Embryonic facial prominence (tissue), 1 donor: ENCODE data around the gene SH2B3.
"Not testable (repeated sequence)": the region's sequence is repeated elsewhere in the genome, so short reads cannot be mapped to it uniquely, and the experiment has no call there.

Source experiments
- DNase-seq: peaks from one replicate; pipeline ENCODE4 v3.0.0-alpha.2; 2016; ENCODE audit errors: extremely low spot score

The SH2B3 gene

DNA sequence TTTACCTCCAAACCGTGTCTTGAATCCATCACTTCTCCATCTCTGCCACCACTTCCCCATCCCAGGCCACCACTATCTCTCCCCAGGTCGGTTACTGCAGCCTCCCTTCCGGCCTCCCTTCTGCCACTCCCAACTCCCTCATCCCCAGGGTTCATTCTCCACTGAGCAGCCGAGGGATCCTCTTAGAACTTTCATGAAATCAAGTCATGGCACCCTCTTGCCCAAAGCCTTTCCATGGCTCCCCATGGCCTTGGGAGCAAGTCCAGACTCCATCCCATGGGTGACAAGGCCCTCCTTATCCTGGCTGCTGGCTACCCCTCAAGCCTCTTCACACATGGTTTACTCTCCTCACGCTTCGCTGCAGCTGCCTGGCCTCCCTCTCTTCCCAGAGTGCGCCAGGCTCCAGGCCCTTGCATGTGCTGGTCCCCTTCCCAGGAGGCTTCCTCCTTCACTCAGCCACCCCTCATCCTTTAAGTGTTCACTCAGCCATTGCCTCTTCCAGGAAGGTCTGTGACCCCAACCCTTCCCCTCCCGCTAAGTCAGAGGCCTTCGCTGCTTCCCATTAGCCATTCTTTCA is 17.9 kb upstream of the SH2B3 start:
- DNase-seq = no peak

DNA sequence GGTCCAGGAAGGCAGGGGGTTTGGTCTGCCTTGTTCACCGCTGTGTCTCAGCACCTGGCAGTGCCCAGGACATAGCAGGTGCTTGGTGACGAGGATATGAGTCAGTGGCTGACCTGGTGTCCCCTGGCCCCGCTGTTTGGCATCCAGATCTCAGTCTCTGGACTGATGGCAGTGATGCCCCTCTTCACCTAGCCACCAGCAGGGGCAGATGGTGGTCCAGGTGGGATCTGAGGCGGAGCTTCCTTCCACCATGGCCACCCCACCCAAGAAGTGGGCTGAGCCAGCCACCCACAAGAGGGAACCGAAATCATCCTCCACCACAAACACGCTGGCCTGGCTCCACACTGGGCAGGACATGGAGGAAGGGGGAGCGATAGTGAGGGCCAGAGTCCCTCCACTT is 16.1 kb upstream of the SH2B3 start:
- no peak for DNase-seq

DNA sequence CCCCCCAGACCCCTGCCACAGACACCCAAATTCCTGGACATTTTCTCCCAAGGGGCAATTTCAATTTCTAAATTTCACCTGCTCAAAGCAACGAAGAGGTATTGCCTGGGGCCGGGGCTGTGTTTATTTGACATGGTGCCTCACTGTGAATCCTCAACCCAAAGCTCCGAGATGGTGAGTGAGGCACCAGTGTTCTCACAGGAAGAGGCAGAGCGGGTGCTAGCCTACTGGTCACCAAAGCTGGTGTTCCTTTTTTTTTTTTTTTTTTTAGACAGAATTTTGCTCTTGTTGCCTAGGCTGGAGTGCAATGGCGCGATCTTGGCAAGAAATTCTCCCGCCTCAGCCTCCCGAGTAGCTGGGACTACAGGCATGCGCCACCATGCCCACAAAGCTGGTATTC is 14.8 kb upstream of the SH2B3 start:
- DNase-seq = no peak

- no peak for DNase-seq
Measured at GRCh38 chr12:111393700-111394300, 11.9 kb upstream of the SH2B3 start.

DNA sequence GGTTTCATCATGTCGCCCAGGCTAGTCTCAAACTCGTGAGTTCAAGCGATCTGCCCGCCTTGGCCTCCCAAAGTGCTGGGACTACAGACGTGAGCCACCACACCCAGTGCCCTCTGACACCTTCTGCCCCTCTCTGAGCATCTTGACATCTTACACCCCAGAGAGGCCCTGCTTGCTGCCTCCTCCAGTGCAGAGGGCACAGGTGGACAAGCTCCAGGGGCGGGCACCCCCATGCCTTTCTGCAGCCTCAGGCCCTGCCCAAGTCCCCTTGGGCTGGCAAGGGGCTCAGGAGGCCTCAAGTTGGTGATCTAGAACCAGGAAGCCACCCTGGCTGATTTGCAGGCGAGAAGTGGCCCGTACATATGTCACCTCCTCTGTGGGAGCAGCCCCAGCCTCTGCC is 11.2 kb upstream of the SH2B3 start:
- DNase-seq = no peak

DNA sequence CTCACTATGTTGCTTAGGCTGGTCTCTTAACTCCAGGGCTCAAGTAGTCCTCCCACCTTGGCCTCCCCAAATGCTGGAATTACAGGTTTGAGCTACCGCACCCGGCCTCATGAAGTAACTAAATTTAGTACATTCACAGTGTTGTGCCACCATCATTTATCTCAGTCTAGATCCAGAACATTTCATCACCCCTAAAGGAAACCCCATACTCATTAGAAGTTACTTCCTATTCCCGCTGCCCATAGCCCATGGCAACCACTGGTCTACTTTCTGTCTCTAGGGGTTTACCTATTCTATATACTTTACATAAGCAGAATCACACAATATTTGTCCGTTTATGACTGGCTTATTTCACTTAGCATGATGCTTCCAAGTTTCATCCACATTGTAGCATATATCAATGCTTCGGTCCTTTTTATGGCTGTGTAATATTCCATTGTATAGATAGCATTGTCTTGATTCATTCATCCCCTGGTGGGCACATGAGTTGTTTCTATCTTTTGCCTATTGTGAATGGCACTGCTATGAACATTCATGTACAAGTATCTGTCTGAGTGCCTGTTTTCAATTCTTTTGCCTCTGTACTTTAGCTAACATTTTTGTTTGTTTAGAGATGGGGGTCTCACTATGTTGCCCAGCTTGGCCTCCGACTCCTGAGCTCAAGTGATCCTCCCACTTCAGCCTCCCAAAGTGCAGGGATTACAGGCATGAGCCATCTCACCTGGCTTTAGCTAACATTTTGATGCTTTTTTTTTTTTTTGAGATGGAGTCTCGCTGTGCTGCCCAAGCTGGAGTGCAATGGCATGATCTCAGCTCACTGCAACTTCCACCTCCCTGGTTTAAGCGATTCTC is 10.2 kb upstream of the SH2B3 start:
- DNase-seq = no peak

DNA sequence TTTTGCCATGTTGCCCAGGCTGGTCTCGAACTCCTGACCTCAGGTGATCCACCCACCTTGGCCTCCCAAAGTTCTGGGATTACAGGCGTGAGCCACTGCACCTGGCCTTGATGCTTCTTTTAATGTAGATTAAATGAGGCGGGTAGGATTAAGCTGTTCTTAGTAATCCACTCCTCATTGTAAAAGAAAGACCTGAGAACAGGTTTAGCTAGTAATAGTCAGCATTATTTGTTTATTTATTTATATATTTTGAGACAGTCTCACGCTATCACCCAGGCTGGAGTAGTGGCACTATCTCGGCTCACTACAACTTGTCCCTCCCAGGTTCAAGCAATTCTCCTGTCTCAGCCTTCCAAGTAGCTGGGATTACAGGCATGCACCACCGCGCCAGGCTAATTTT is 9.5 kb upstream of the SH2B3 start:
- DNase-seq = not testable (repeated sequence)

GRCh38 chr12:111396726-111397445 is 8.8 kb upstream of the SH2B3 start:
- peak; percentile 32 for DNase-seq

DNA sequence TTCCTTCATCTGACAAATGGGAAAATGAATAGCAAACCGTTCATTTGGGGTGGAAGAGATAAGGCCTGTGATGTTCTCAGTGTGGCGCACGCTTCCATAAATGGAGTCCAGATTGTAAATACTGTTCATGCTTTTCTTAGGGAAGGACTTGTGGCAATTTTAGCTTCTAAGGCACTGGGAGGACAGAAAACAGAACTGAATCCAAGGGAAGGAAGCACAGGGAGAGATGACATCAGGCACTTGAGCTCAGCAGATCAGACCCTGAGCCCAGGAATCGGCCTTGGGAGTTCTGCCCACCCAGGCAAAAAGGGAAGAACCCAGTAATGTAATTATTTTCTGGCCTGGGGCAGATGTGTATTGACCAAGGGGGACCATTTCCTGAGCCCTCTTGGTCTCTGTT is 7.2 kb upstream of the SH2B3 start:
- DNase-seq = no peak

DNA sequence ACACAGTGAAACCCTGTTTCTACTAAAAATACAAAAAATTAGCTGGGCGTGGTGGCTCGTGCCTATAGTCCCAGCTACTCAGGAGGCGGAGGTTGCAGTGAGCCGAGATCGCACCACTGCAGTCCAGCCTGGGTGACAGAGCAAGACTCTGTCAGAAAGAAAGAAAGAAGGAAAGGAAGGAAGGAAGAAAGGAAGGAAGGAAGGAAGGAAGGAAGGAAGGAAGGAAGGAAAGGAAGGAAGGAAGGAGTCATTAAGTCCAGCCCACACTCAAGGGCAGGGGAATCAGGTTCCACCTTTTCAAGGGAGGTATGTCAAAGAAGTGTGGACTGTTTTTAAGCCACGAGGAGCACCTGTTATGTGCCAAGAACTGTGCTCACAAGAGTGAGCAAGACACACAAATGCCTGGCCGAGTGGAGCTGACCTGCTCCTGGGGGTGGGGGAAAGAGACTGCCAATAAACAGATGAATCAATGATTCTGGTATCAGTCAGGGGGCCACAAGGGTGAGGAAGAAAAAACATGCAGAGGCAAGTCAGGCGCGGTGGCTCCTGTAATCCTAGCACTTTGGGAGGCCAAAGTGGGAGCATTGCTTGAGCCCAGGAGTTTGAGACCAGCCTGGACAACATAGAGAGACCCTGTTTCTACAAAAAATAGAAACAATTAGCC is 5.8 kb upstream of the SH2B3 start:
- DNase-seq = not testable (repeated sequence)

DNA sequence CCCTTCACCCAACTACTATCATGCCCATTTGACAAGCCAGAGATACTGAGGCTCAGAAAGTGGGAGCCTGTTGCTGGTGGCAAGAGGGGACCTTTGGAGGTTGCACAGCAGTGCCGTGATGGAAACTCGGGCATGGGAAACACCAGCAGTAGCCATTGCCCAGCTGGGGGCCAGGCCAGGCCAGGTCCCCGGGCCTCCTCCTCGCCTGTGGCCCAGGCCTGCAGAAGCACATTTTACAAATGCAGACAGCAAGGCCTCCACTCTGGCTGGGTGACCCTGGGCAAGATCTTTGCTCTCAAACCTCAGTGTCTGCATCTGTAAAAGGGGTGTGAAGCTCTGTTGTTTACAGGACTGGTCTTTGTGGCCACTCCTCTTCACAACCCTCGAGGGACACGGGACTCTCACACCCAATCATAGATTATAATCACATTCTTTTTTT is 4.5 kb upstream of the SH2B3 start:
- DNase-seq = no peak

- not testable (repeated sequence) for DNase-seq
Measured at GRCh38 chr12:111402490-111402824, 3.3 kb upstream of the SH2B3 start.

DNA sequence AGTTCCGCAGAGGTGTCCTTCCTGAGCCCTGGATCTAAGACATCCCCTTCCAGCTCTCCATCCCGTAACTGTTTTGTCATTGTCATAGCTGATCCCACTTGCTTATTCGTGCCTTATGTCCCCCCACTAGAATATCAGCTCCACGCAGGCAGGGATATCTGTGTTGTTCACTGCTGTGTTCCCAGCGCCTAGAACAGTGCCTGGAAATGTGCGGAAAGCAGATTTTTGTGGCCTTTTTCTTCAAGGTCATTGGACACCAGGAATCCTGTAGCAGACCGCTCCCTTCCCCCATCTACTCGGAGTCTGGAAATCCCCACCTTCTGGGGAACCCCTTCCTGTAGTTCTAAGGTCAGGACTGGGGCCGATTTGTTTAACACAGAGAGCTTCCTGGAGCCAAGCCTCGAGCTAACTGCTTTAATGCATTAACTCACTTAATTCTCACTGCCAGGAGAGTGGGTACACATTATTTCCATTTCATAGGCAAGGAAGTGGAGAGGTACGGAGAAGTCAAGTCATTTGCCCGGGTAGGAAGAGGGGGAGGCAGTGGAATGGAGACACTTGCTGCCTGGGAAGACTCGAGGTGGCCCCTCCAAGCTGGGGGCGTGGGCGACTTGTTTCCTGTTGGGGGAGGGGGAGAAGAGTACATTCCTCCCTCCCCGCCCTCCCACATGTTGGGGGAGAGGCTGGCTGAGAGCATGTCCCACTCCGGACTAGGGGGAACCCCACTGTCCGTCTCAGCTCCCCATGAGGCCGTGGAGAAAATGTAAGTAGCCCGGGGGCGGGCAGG is 1.2 kb upstream of the SH2B3 start:
- DNase-seq = no peak

GRCh38 chr12:111405149-111405858 is 419 bp upstream of the SH2B3 start:
- peak; percentile 64 for DNase-seq

- no peak for DNase-seq
Measured at GRCh38 chr12:111406474-111407376, 1.0 kb downstream of the SH2B3 start.

GRCh38 chr12:111407377-111408115 is 1.8 kb downstream of the SH2B3 start:
- DNase-seq = no peak

GRCh38 chr12:111408116-111408440 is 2.4 kb downstream of the SH2B3 start:
- DNase-seq = no peak

DNA sequence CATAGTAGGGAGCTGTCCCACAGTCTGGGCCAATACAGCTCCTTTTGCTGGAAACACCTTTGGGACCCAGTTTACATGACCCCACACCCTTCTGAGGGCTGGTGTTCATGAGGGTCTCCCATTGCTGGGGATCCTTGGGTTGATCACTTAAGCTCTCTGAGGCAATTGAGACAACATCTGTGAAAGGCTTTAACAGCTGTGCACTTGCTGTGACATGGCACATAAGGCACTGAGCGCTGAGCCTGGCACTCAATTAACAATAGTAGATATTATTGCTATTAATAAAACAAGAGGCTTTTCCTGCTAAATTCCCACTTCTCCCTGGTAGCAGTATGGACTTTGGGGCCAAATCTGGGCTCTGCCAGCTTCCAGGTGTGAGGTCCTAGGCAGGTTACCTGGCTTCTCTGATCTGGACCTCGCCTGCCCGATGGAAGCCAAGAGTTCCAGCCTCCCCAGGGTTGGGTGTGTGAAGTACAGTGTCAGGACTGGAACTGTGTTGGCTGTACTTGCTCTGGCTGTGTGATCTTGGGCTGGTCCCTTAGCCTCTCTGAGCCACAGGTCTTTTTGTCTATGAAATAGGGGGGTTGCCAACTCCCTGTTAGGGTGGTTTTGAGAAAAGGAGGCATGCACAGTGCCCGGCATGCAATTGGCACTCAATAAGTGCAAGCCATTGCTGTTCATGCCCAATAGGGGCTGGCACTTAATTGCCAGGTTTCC is 3.1 kb downstream of the SH2B3 start:
- DNase-seq = no peak
